Kidney (tissue), 14 donors: ENCODE measurements around the gene HEXIM1. TPM values are rescaled to one million over a fixed set of nuclear protein-coding genes. Genes with fewer than 3 reads are reported as not detected.

Source experiments
- DNase-seq, 5 donors: peaks; one replicate each; pipeline ENCODE4 v3.0.0-alpha.2; 2013 to 2020
- FAIRE-seq: peaks from 2 replicates; lab custom pipeline; 2012; peaks lifted over from hg19 to GRCh38; lab: Jason Lieb, UNC
- H3K27ac ChIP-seq, 2 donors: one replicate each; pipeline ENCODE4 v1.7.0; 2013; ENCODE audit warnings: low read depth in 2 of 2, low read length in 2 of 2, inconsistent platforms in 1 of 2
- H3K27me3 ChIP-seq: one replicate; pipeline ENCODE4 v1.7.1; 2013; ENCODE audit warnings: low read length, inconsistent platforms; ENCODE audit not compliant: control insufficient read depth, insufficient read depth
- H3K36me3 ChIP-seq, 3 donors: one replicate each; pipeline versions ENCODE4 v1.7.0 to v1.7.1; 2013; ENCODE audit warnings: low read length in 3 of 3, control low read depth in 1 of 3, inconsistent platforms in 1 of 3; ENCODE audit not compliant: insufficient read depth in 3 of 3, control insufficient read depth in 2 of 3
- H3K4me1 ChIP-seq, 3 donors: one replicate each; pipeline versions ENCODE4 v1.7.0 to v1.7.1; 2013; ENCODE audit warnings: low read length in 3 of 3, inconsistent platforms in 1 of 3, low read depth in 1 of 3; ENCODE audit not compliant: control insufficient read depth in 2 of 3, insufficient read depth in 2 of 3
- H3K4me3 ChIP-seq, 3 donors: one replicate each; pipeline versions ENCODE4 v1.7.0 to v1.8.1; 2013; ENCODE audit warnings: low read length in 3 of 3, control low read depth in 1 of 3, inconsistent platforms in 1 of 3
- H3K9ac ChIP-seq, 3 donors: one replicate each; pipeline versions ENCODE4 v1.7.0 to v1.7.1; 2013; ENCODE audit warnings: low read length in 3 of 3, control low read depth in 1 of 3, inconsistent platforms in 1 of 3
- H3K9me3 ChIP-seq, 3 donors: one replicate each; pipeline versions ENCODE4 v1.7.0 to v1.7.1; 2013; ENCODE audit warnings: low read length in 3 of 3, control low read depth in 1 of 3, inconsistent platforms in 1 of 3; ENCODE audit not compliant: control insufficient read depth in 2 of 3, insufficient read depth in 1 of 3
- CTCF ChIP-seq: IDR thresholded peaks from 3 replicates; pipeline ENCODE4 v1.5.1; 2012; ENCODE audit warnings: mild to moderate bottlenecking, moderate library complexity, borderline replicate concordance; ENCODE audit not compliant: insufficient read depth; ENCODE audit errors: extremely low read depth
- intact Hi-C: fragments of 100-400 bp; cut with DNase I; formaldehyde crosslinking; loops from one replicate; pipeline ENCODE4 v1.11.1; 2022
- polyA plus RNA-seq: library from polyadenylated mRNA; stranded (reverse); fragments of 350-450 nt; fragmentation: Illumina TruSeq; extraction: RNeasy Lipid Tissue Mini Kit (QIAGEN cat#74804); gene quantifications from one replicate; pipeline ENCODE4 v1.2.3, GENCODE V29; 2014; ENCODE audit warnings: low read depth, low replicate concordance; ENCODE audit not compliant: insufficient read depth
- total RNA-seq: library from RNA; stranded (reverse); fragmentation: NEBNext Ultra II Directional; extraction: Animal tissue kit (Norgen Biotek cat#: 25700); gene quantifications from one replicate; pipeline ENCODE4 v1.2.1, GENCODE V29; 2021
- donor health status: control.
- donor health status: control.
- donor health status: control.
- donor health status: control.
- donor health status: control.
- donor health status: DM: yes; HTN: yes; CAD: no.
- donor health status: Normal renal cell carcinoma (clear cell type).

The HEXIM1 gene
- total and polyA plus RNA-seq, 2 donors from 2014 or later: 25.0 to 34.7 TPM

- H3K4me1 ChIP-seq: peaks cover 0 to 17% (median 6%) of the 10 kb centered on the region in 3 donors
- no peaks in the 10 kb centered on the region for H3K27me3 ChIP-seq
- FAIRE-seq: no peak
- peak overlapping the region; percentile 67 to 83 for H3K27ac ChIP-seq
- DNase-seq: peak; percentile 54 to 89 (median 72)
- intact Hi-C loops: no loop called here
- H3K9ac ChIP-seq: peak overlapping the region in 1 of 3 donors; percentile 10
- no peak for TF ChIP-seq CTCF
- no peaks in the 10 kb centered on the region for H3K9me3 ChIP-seq
- no peak overlapping the region for H3K4me3 ChIP-seq
- no peaks in the 10 kb centered on the region for H3K36me3 ChIP-seq
Measured at GRCh38 chr17:45127548-45128300, 20.6 kb upstream of the HEXIM1 start.

- FAIRE-seq (no peak), DNase-seq (peak in 2 of 5 donors; percentile 57 to 70)
- peak overlapping the region in 1 of 3 donors; percentile 10 for H3K9ac ChIP-seq
- H3K4me3 ChIP-seq: no peak overlapping the region
- TF ChIP-seq CTCF: no peak
- H3K27ac ChIP-seq: peak overlapping the region; percentile 67 to 83
- H3K4me1 ChIP-seq: peaks cover 0 to 21% (median 6%) of the 10 kb centered on the region in 3 donors
- H3K9me3 ChIP-seq: no peaks in the 10 kb centered on the region
- H3K36me3 ChIP-seq: no peaks in the 10 kb centered on the region
- no peaks in the 10 kb centered on the region for H3K27me3 ChIP-seq
- intact Hi-C loops: no loop called here
Measured at GRCh38 chr17:45128331-45128730, 19.9 kb upstream of the HEXIM1 start.

GRCh38 chr17:45128989-45129388 lies 19.3 kb upstream of the HEXIM1 start:
- intact Hi-C loops: no loop called here
- Histone ChIP-seq H3K9me3 (no peaks in the 10 kb centered on the region), H3K27ac (no peak overlapping the region), H3K9ac (no peak overlapping the region), H3K4me3 (no peak overlapping the region), H3K27me3 (no peaks in the 10 kb centered on the region), H3K4me1 (peaks cover 0 to 21% (median 6%) of the 10 kb centered on the region in 3 donors), H3K36me3 (no peaks in the 10 kb centered on the region)
- DNase-seq (no peak), FAIRE-seq (no peak)
- no peak for TF ChIP-seq CTCF
